ENCODE results near the gene RAB27A.

Gene RAB27A

GRCh38 chr15:55221090-55222011, 68.3 kb downstream of the RAB27A start:
- no peak for DNase-seq

GRCh38 chr15:55220606-55221005, 69.0 kb downstream of the RAB27A start:
- DNase-seq: no peak

GRCh38 chr15:55218056-55218455, 71.6 kb downstream of the RAB27A start:
- no peak for DNase-seq

GRCh38 chr15:55204464-55204863, 85.1 kb downstream of the RAB27A start:
- no peak for DNase-seq

- no peak for DNase-seq
Observed at GRCh38 chr15:55202206-55202605, 87.4 kb downstream of the RAB27A start.

DNA sequence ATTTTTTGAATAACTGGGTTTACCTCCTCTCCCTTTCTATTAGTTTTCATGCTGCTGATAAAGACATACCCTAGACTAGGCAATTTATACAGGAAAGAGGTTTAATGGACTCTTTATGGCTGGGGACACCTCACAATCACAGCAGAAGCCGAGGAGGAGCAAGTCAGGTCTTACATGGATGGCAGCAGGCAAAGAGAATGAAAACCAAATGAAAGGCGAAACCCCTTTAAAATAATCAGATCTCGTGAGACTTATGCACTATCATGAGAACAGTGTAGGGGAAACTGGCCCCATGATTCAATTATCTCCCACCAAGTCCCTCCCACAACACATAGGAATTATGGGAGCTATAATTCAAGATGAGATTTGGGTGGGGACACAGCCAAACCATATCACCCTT, 90.9 kb downstream of the RAB27A start:
- DNase-seq: no peak

DNA sequence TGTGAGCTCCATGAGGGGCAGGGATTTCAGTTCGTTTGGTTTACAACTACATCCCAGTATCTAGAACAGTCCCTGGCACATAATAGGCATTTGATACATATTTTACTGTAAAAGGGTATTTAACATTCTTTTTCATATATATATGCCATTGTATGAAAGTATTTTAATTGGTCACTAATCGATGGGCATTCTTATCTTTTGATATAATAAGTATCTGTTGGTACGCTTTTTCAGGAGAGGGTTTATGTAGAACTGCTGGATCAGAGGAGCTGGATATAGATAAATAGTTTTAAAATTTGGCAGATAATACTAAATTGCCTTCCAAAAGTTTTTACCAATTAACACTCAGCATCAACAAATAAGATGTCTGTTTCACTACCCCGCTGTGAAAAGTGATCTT, 91.9 kb downstream of the RAB27A start:
- DNase-seq: no peak

DNA sequence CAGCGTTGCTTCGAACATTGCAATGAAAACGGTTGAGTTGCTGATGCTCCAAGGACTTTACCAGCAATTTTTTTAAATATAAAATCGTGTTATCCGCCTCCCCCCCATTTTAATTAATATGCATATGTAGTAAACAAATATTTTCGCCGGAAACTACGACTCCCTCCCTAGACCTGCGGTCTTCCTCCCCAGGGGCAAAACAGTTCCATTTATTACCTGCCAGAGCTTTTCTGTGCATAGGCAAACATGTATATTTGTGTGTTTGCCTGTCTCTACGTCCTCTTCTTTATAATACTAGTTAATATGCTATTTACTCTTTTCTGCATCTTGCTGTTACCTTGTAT, 92.3 kb downstream of the RAB27A start:
- no peak for DNase-seq

GRCh38 chr15:55196458-55197361, 92.9 kb downstream of the RAB27A start, which contains the start of gene RSL24D1:
Gene RSL24D1, minus strand, starts transcription at chr15:55196941. Its CDS starts 51 bp downstream, at chr15:55196890.
- peak; percentile 93 for DNase-seq

DNA sequence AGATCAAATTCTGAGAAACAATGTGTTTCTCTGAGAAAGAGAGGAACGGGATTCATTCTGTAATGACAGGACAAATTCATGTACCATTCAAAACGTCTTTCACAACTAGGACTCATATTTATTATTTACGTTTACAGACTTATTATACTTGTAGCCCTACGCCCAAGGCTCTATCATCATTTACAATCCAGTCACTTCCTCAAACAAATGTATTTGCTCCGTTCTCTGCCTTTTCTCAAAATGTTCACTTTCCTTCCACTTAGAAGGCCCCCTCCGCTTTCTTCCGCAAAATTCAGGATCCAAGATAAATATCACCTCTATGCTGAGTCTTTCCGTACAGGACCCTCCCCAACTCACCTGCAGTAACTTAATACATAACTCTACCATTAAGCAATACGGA, 93.6 kb downstream of the RAB27A start:
- DNase-seq: no peak

DNA sequence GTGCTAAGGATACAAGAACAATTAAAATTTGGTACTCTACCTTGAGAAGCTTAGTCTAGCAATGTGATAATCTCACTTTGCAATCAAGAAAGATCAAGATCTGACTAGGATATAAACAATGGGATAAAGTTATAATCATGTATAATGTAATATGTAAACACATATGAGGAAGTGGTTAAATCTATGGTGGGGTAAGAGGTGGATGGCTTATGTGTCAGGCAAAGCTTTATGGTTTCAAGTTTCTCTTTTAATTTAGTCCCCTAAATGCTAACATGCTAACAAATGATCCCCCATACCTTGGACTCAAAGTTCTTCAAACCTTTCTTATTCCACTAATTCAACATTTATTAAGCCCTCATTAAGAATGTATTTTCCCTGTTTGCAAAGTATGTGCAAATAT, 95.4 kb downstream of the RAB27A start:
- DNase-seq: no peak

DNA sequence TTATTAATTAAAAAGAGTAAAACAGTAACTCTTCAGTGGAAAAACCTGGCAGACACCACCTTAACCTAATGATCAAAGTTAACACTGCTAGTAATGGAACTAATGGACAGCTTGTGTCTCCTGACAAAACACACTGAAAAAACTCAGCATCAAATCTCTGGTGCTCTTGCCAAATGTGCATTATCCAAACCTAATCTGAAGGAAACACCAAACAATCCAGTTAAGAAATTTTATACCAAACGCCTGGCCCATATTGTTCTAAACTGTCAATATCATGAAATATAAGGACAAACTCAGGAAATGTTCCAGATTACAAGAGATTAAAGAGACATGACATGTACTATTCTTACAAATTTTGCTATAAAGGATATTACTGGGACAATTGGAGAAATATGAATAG, 103.3 kb downstream of the RAB27A start:
- DNase-seq: no peak

GRCh38 chr15:55183679-55184078, 105.9 kb downstream of the RAB27A start:
- DNase-seq: no peak

DNA sequence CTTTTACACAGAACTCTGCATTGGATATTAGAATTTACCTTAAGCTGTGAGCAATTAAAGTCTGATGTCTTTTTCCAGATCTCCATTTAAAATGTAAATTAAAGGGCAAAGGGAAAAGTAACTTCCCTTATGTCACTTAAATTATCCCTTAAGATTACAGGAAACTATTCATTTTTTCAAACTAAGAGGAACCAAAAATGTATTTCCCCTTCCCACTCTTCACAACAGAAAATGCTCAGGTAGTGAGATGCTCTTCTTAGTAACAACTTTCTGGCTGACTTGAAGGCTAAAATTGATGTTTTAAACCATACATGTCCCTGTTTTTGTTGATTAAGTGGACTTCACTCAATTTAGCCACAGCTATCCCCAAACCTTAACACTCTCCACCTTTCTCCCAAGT, 110.5 kb downstream of the RAB27A start:
- no peak for DNase-seq

- DNase-seq: no peak
Observed at GRCh38 chr15:55170361-55170760, 119.3 kb downstream of the RAB27A start.

- peak; percentile 10 for DNase-seq
Observed at GRCh38 chr15:55168350-55168974, 121.2 kb downstream of the RAB27A start.

DNA sequence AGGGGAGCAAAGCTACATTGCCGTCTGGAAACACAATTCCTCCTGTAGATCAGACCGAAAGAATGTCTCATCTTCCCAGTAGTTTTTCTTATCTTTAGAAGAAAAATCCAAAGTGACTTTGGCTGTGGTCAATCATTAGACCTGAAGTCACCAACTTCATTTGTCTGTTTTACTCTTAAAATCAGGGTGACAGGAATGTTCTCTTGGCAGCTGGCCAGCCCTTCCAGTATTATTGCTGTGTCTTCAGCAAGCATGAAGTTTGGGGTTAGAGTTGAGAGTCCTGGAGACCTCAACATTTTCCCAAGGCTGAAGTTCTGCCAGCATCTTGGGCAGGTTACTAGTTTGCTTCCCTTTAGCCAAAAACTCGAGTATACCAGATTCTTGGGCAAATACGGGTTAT, 125.3 kb downstream of the RAB27A start:
- DNase-seq: no peak
